ENCODE data around the gene KDM4B. TPM values are rescaled to one million over a fixed set of nuclear protein-coding genes. Genes with fewer than 3 reads are reported as not detected.

The KDM4B gene
- total RNA-seq, 4 donors from 2014 or later, result 28.7 to 75.1 (median 46.1) TPM

- Histone ChIP-seq H3K4me3 (no peak overlapping the region), H3K4me1 (no peaks in the 10 kb centered on the region), H3K36me3 (peaks cover 0 to 19% (median 0%) of the 10 kb centered on the region in 3 donors), H3K9me3 (no peaks in the 10 kb centered on the region), H3K27me3 (no peaks in the 10 kb centered on the region), H3K27ac (no peak overlapping the region)
- TF ChIP-seq POLR2A (IDR thresholded peaks at IDR 0.05) (no peak), CTCF (IDR thresholded peaks at IDR 0.05) (no peak)
- DNase-seq, result no peak
These were observed 137.3 kb downstream of the KDM4B start for GRCh38 chr19:5106191-5106726.

GRCh38 chr19:5106971-5107370 lies 138.1 kb downstream of the KDM4B start:
- H3K4me1 ChIP-seq, result no peaks in the 10 kb centered on the region
- H3K27ac ChIP-seq, result no peak overlapping the region
- H3K4me3 ChIP-seq, result no peak overlapping the region
- no peak for TF ChIP-seq CTCF (IDR thresholded peaks at IDR 0.05)
- no peak for TF ChIP-seq POLR2A (IDR thresholded peaks at IDR 0.05)
- DNase-seq, result no peak
- H3K36me3 ChIP-seq, result peaks cover 0 to 26% (median 0%) of the 10 kb centered on the region in 3 donors
- no peaks in the 10 kb centered on the region for H3K27me3 ChIP-seq
- H3K9me3 ChIP-seq, result no peaks in the 10 kb centered on the region

GRCh38 chr19:5107432-5108122 lies 138.7 kb downstream of the KDM4B start:
- no peaks in the 10 kb centered on the region for H3K27me3 ChIP-seq
- TF ChIP-seq CTCF (IDR thresholded peaks at IDR 0.05), result no peak
- no peak for TF ChIP-seq POLR2A (IDR thresholded peaks at IDR 0.05)
- H3K36me3 ChIP-seq, result peaks cover 0 to 32% (median 0%) of the 10 kb centered on the region in 3 donors
- H3K9me3 ChIP-seq, result no peaks in the 10 kb centered on the region
- no peaks in the 10 kb centered on the region for H3K4me1 ChIP-seq
- no peak overlapping the region for H3K27ac ChIP-seq
- no peak for DNase-seq
- H3K4me3 ChIP-seq, result no peak overlapping the region

GRCh38 chr19:5108123-5108596 lies 139.2 kb downstream of the KDM4B start:
- H3K9me3 ChIP-seq, result no peaks in the 10 kb centered on the region
- TF ChIP-seq CTCF (IDR thresholded peaks at IDR 0.05) (no peak), POLR2A (IDR thresholded peaks at IDR 0.05) (no peak)
- no peak overlapping the region for H3K4me3 ChIP-seq
- H3K4me1 ChIP-seq, result no peaks in the 10 kb centered on the region
- H3K36me3 ChIP-seq, result peaks cover 0 to 38% (median 0%) of the 10 kb centered on the region in 3 donors
- no peak for DNase-seq
- H3K27me3 ChIP-seq, result no peaks in the 10 kb centered on the region
- H3K27ac ChIP-seq, result no peak overlapping the region

GRCh38 chr19:5108866-5109265 lies 140.0 kb downstream of the KDM4B start:
- H3K4me1 ChIP-seq, result no peaks in the 10 kb centered on the region

More at GRCh38 chr19:5108866-5109265, 140.0 kb downstream of the KDM4B start:
- no peak for TF ChIP-seq POLR2A (IDR thresholded peaks at IDR 0.05)
- TF ChIP-seq CTCF (IDR thresholded peaks at IDR 0.05), result no peak
- Histone ChIP-seq H3K27ac (no peak overlapping the region), H3K36me3 (peaks cover 0 to 45% (median 0%) of the 10 kb centered on the region in 3 donors), H3K4me3 (no peak overlapping the region), H3K27me3 (no peaks in the 10 kb centered on the region), H3K9me3 (no peaks in the 10 kb centered on the region)
- DNase-seq, result no peak

Measured in Peyer's patch (tissue), 4 donors.